ENCODE measurements around the gene ROBO2.

ROBO2 gene

GRCh38 chr3:77066829-77067228 lies 26.9 kb downstream of the ROBO2 start:
- H3K27me3 ChIP-seq = no peaks in the 10 kb centered on the region
- H3K4me3 ChIP-seq = no peak overlapping the region
- H3K9ac ChIP-seq = no peak overlapping the region
- H3K27ac ChIP-seq = no peak overlapping the region
- H3K36me3 ChIP-seq = no peaks in the 10 kb centered on the region
- H3K4me2 ChIP-seq = no peak overlapping the region
- H3K9me3 ChIP-seq = peaks cover 10% of the 10 kb centered on the region; the same call in 1 of the 2 replicates
- H3K4me1 ChIP-seq = no peaks in the 10 kb centered on the region
- no peak for TF ChIP-seq Cebpa-rat (IDR thresholded peaks at IDR 0.05)
- no peaks in the 10 kb centered on the region for H4K20me1 ChIP-seq

- H3K4me3 ChIP-seq = no peak overlapping the region
- H3K4me2 ChIP-seq = no peak overlapping the region
- H3K27me3 ChIP-seq = no peaks in the 10 kb centered on the region
- no peaks in the 10 kb centered on the region for H3K9me3 ChIP-seq
- H3K4me1 ChIP-seq = no peaks in the 10 kb centered on the region
- H3K27ac ChIP-seq = no peak overlapping the region
- TF ChIP-seq Cebpa-rat (IDR thresholded peaks at IDR 0.05) = no peak
- H4K20me1 ChIP-seq = no peaks in the 10 kb centered on the region
- H3K9ac ChIP-seq = no peak overlapping the region
- no peaks in the 10 kb centered on the region for H3K36me3 ChIP-seq
Measured at GRCh38 chr3:77068808-77069207, 28.9 kb downstream of the ROBO2 start.

- no peak overlapping the region for H3K4me3 ChIP-seq
- H4K20me1 ChIP-seq = no peaks in the 10 kb centered on the region
- no peak overlapping the region for H3K9ac ChIP-seq
- no peaks in the 10 kb centered on the region for H3K27me3 ChIP-seq
- H3K4me1 ChIP-seq = no peaks in the 10 kb centered on the region
- H3K36me3 ChIP-seq = no peaks in the 10 kb centered on the region
- no peak overlapping the region for H3K4me2 ChIP-seq
- no peaks in the 10 kb centered on the region for H3K9me3 ChIP-seq
- TF ChIP-seq Cebpa-rat (IDR thresholded peaks at IDR 0.05) = no peak
- H3K27ac ChIP-seq = no peak overlapping the region
Measured at GRCh38 chr3:77071364-77071763, 31.5 kb downstream of the ROBO2 start.

GRCh38 chr3:77071809-77072208 lies 31.9 kb downstream of the ROBO2 start:
- no peaks in the 10 kb centered on the region for H4K20me1 ChIP-seq
- no peaks in the 10 kb centered on the region for H3K36me3 ChIP-seq
- H3K4me1 ChIP-seq = no peaks in the 10 kb centered on the region
- H3K4me3 ChIP-seq = no peak overlapping the region
- no peak overlapping the region for H3K9ac ChIP-seq
- H3K27ac ChIP-seq = no peak overlapping the region
- H3K27me3 ChIP-seq = no peaks in the 10 kb centered on the region
- TF ChIP-seq Cebpa-rat (IDR thresholded peaks at IDR 0.05) = no peak
- H3K9me3 ChIP-seq = no peaks in the 10 kb centered on the region
- H3K4me2 ChIP-seq = no peak overlapping the region

- H3K4me3 ChIP-seq = no peak overlapping the region
- no peaks in the 10 kb centered on the region for H3K27me3 ChIP-seq
- H3K4me2 ChIP-seq = no peak overlapping the region
- H3K4me1 ChIP-seq = no peaks in the 10 kb centered on the region
- H3K27ac ChIP-seq = no peak overlapping the region
- no peak overlapping the region for H3K9ac ChIP-seq
- no peaks in the 10 kb centered on the region for H4K20me1 ChIP-seq
- no peaks in the 10 kb centered on the region for H3K36me3 ChIP-seq
- no peaks in the 10 kb centered on the region for H3K9me3 ChIP-seq
- no peak for TF ChIP-seq Cebpa-rat (IDR thresholded peaks at IDR 0.05)
Measured at GRCh38 chr3:77072232-77072631, 32.3 kb downstream of the ROBO2 start.

GRCh38 chr3:77078279-77078678 lies 38.4 kb downstream of the ROBO2 start:
- TF ChIP-seq Cebpa-rat (IDR thresholded peaks at IDR 0.05) = no peak
- Histone ChIP-seq H3K27ac (no peak overlapping the region), H3K9ac (no peak overlapping the region), H3K9me3 (no peaks in the 10 kb centered on the region), H3K4me3 (no peak overlapping the region), H3K4me1 (no peaks in the 10 kb centered on the region), H3K27me3 (no peaks in the 10 kb centered on the region), H3K36me3 (no peaks in the 10 kb centered on the region), H3K4me2 (no peak overlapping the region), H4K20me1 (no peaks in the 10 kb centered on the region)

GRCh38 chr3:77079988-77080610 lies 40.2 kb downstream of the ROBO2 start:
- Histone ChIP-seq H3K36me3 (no peaks in the 10 kb centered on the region), H3K4me1 (no peaks in the 10 kb centered on the region), H3K27ac (no peak overlapping the region), H3K4me3 (no peak overlapping the region), H3K27me3 (no peaks in the 10 kb centered on the region), H3K9ac (no peak overlapping the region), H3K9me3 (no peaks in the 10 kb centered on the region), H4K20me1 (no peaks in the 10 kb centered on the region), H3K4me2 (no peak overlapping the region)
- TF ChIP-seq Cebpa-rat (IDR thresholded peaks at IDR 0.05) = no peak

GRCh38 chr3:77081240-77081661 lies 41.4 kb downstream of the ROBO2 start:
- H3K4me3 ChIP-seq = no peak overlapping the region
- no peak overlapping the region for H3K4me2 ChIP-seq
- no peaks in the 10 kb centered on the region for H3K9me3 ChIP-seq
- no peaks in the 10 kb centered on the region for H3K36me3 ChIP-seq
- H4K20me1 ChIP-seq = no peaks in the 10 kb centered on the region
- H3K4me1 ChIP-seq = no peaks in the 10 kb centered on the region
- H3K9ac ChIP-seq = no peak overlapping the region
- H3K27ac ChIP-seq = no peak overlapping the region
- no peaks in the 10 kb centered on the region for H3K27me3 ChIP-seq
- no peak for TF ChIP-seq Cebpa-rat (IDR thresholded peaks at IDR 0.05)

GRCh38 chr3:77084511-77084910 lies 44.6 kb downstream of the ROBO2 start:
- no peaks in the 10 kb centered on the region for H3K27me3 ChIP-seq
- no peak overlapping the region for H3K4me2 ChIP-seq
- no peaks in the 10 kb centered on the region for H3K4me1 ChIP-seq
- H3K4me3 ChIP-seq = no peak overlapping the region
- no peak overlapping the region for H3K9ac ChIP-seq
- H4K20me1 ChIP-seq = no peaks in the 10 kb centered on the region
- TF ChIP-seq Cebpa-rat (IDR thresholded peaks at IDR 0.05) = no peak
- H3K9me3 ChIP-seq = no peaks in the 10 kb centered on the region
- no peak overlapping the region for H3K27ac ChIP-seq
- H3K36me3 ChIP-seq = no peaks in the 10 kb centered on the region

- Histone ChIP-seq H3K36me3 (no peaks in the 10 kb centered on the region), H3K4me2 (no peak overlapping the region), H3K4me3 (no peak overlapping the region), H3K27ac (no peak overlapping the region), H3K9ac (no peak overlapping the region), H3K27me3 (no peaks in the 10 kb centered on the region), H4K20me1 (no peaks in the 10 kb centered on the region), H3K9me3 (no peaks in the 10 kb centered on the region), H3K4me1 (no peaks in the 10 kb centered on the region)
- no peak for TF ChIP-seq Cebpa-rat (IDR thresholded peaks at IDR 0.05)
Measured at GRCh38 chr3:77086408-77086807, 46.5 kb downstream of the ROBO2 start.

- TF ChIP-seq Cebpa-rat (IDR thresholded peaks at IDR 0.05) = no peak
- Histone ChIP-seq H3K4me2 (no peak overlapping the region), H3K36me3 (no peaks in the 10 kb centered on the region), H4K20me1 (no peaks in the 10 kb centered on the region), H3K4me1 (peaks cover 7% of the 10 kb centered on the region), H3K27me3 (no peaks in the 10 kb centered on the region), H3K4me3 (no peak overlapping the region), H3K27ac (no peak overlapping the region), H3K9ac (no peak overlapping the region), H3K9me3 (no peaks in the 10 kb centered on the region)
Measured at GRCh38 chr3:77091809-77092208, 51.9 kb downstream of the ROBO2 start.
